HepG2 (cell line): ENCODE measurements around the gene SCIN.

Experiments used
- DMAP1 ChIP-seq: IDR thresholded peaks from 2 replicates; pipeline ENCODE4 v1.6.1; 2016
- EED ChIP-seq: sonication (generic); formaldehyde crosslinking; IDR thresholded peaks from 2 replicates; pipeline ENCODE4 v1.5.0; 2020; ENCODE audit warnings: mild to moderate bottlenecking, missing genetic modification reagents
- KLF16 ChIP-seq, 2 experiments: sonication (generic) in 1 of 2; formaldehyde crosslinking in 1 of 2; IDR thresholded peaks; 2 replicates each; pipeline versions ENCODE4 v1.6.1 to v1.8.0; 2016 to 2023; ENCODE audit warnings: missing genetic modification reagents in 2 of 2, missing compliant biosample characterization in 1 of 2
- MAFF ChIP-seq: IDR thresholded peaks from 2 replicates; pipeline ENCODE4 v1.6.1; 2011; ENCODE audit warnings: low read depth, low read length, improper control_type of control experiment
- ZZZ3 ChIP-seq: sonication (generic); formaldehyde crosslinking; IDR thresholded peaks from 2 replicates; pipeline ENCODE4 v1.4.0; 2020; ENCODE audit warnings: missing genetic modification reagents, mild to moderate bottlenecking, borderline replicate concordance
- TF ChIP-seq, protein P1 (sequence below): sonication (generic); formaldehyde crosslinking; IDR thresholded peaks from 2 replicates; pipeline ENCODE4 v1.8.1; 2023; ENCODE audit warnings: missing genetic modification reagents, inconsistent platforms, borderline replicate concordance

DNA sequence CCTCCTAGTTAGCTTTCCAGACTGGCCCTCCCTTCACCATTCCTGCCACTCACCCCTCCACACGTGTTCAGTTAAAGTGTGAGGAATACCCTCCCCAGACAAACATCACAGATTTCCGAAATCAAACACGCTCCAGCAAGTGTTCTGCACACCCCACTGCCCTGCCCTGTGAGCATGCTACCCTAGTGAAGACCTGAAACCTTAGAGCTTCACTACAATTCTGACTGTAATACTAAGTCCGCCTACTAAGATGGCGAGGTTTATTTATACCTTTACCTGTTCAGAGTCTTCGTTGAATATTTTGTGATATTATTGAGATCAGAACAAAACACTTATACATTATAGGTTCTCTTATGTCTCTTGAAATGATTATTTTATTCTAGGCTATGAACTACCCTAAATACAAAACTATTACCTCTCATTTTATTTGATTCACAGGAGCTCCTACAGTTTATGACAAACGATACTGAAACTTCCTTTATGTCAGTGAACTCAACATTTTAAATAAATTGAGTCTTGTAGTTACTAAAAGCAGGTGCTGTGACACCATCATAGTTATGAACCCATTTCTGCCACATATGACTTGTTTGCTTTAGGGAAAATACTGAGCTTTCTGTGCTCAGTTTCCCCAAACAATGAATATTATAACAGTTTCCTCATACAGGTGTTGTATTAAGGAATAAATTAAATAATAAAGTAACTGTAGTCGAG lies 8.6 kb downstream of the SCIN start:
- TF ChIP-seq KLF16 (CRISPR knock-in tag; IDR thresholded peaks at IDR 0.05) (no peak), EED (CRISPR knock-in tag) (no peak), DMAP1 (no peak), MAFF (no peak), ZZZ3 (CRISPR knock-in tag) (no peak)
- TF ChIP-seq, protein P1, sequence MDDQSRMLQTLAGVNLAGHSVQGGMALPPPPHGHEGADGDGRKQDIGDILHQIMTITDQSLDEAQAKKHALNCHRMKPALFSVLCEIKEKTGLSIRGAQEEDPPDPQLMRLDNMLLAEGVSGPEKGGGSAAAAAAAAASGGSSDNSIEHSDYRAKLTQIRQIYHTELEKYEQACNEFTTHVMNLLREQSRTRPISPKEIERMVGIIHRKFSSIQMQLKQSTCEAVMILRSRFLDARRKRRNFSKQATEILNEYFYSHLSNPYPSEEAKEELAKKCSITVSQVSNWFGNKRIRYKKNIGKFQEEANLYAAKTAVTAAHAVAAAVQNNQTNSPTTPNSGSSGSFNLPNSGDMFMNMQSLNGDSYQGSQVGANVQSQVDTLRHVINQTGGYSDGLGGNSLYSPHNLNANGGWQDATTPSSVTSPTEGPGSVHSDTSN (CRISPR knock-in tag): no peak
